HG03097 (cell line): ENCODE measurements around the gene KRTAP1-1.
"Not testable (repeated sequence)": the region's sequence is repeated elsewhere in the genome, so short reads cannot be mapped to it uniquely, and the experiment has no call there.

Experiments
- ATAC-seq: cut with Tn5 transposase; IDR thresholded peaks from one replicate; pipeline ENCODE4 v1.9.1; 2021; ENCODE audit not compliant: unreplicated experiment, low FRiP score

Gene KRTAP1-1

GRCh38 chr17:41040783-41041571 is at the start of gene KRTAP1-1:
Gene KRTAP1-1 (minus strand): TSS chr17:41041450. CDS start chr17:41041397, 53 bp downstream.
- not testable (repeated sequence) for ATAC-seq

- ATAC-seq, result not testable (repeated sequence)
Observed at GRCh38 chr17:41088760-41089352, 47.6 kb upstream of the KRTAP1-1 start.

GRCh38 chr17:41084100-41084856 is 43.0 kb upstream of the KRTAP1-1 start, which contains the start of gene KRTAP4-7:
Gene KRTAP4-7 (plus strand): TSS chr17:41084150. CDS start chr17:41084207, 57 bp downstream.
- not testable (repeated sequence) for ATAC-seq

GRCh38 chr17:41083427-41083826 is 42.2 kb upstream of the KRTAP1-1 start:
- ATAC-seq, result not testable (repeated sequence)

DNA sequence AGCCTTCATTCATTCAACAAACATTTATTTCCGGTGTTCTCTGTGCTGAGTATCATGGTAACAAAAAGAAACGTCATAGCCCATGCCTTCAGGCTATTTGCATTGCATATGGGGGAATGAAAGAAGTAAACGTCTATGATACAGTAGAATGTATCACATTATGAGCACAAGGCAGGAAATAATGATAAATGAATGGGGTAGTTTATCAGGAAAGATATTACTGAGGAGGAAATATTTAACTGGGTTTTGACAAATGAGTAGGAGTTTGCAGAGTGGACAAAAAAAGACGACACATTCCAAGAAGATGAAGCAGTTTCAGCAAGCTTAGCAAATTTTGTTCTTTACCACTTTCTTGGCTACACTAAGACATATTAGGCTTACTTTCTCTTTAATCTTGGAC is 41.4 kb upstream of the KRTAP1-1 start:
- ATAC-seq, result no peak

DNA sequence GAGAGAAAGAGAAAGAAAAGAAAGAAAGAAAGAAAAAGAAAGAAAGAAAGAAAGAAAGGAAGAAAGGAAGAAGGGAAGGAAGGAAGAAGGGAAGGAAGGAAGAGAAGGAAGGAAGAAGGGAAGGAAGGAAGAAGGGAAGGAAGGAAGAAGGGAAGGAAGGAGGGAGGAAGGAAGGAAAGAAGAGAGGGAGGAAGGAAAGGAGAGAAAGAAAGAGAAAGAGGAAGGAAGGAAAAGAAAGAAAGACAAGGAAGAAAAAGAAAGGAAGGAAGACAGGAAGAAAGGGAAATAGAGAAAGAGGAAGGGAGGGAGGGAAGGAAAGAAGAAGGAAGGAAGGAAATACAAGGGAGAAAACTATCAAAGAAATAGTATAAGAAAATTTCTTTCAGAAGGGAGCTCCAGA is 35.5 kb upstream of the KRTAP1-1 start:
- ATAC-seq, result no peak

DNA sequence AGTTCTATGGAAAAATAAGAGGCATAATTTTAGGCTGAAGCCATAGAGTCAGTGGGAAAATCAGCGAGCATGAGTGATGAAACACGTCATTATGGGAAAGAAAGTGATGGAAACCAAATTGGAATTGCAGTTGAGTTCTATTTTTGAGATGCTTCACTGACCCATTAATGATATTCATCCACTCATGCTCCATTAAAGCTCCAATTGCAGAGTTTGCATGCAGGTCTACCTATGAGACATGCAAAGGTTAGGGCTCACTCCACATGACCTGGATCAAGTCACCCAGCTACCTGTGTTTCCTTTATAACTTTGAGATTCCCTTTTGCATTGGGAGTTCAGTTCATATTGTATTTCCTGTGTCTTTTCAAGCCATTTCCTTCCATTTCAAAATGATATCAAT is 32.4 kb upstream of the KRTAP1-1 start:
- no peak for ATAC-seq

GRCh38 chr17:41071606-41072360 is 30.5 kb upstream of the KRTAP1-1 start:
- no peak for ATAC-seq

DNA sequence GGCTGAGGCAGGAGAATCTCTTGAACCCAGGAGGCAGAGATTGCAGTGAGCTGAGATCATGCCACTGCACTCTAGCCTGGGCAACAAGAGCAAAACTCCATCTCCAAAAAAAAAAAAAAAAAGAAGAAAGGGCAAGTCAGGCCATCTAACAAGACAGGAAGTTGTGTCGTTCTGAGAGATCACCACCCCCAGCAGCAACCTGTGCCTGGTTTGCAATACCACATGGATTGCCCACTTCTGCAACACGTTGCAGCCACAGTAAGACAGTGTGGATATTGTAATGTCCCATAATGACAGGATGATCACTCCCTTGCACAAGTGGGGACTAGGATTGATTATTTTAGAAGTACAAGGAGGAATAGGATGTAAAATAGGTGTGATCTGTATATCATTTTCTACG is 27.8 kb upstream of the KRTAP1-1 start:
- ATAC-seq, result no peak

GRCh38 chr17:41067281-41067680 is 26.0 kb upstream of the KRTAP1-1 start:
- no peak for ATAC-seq

DNA sequence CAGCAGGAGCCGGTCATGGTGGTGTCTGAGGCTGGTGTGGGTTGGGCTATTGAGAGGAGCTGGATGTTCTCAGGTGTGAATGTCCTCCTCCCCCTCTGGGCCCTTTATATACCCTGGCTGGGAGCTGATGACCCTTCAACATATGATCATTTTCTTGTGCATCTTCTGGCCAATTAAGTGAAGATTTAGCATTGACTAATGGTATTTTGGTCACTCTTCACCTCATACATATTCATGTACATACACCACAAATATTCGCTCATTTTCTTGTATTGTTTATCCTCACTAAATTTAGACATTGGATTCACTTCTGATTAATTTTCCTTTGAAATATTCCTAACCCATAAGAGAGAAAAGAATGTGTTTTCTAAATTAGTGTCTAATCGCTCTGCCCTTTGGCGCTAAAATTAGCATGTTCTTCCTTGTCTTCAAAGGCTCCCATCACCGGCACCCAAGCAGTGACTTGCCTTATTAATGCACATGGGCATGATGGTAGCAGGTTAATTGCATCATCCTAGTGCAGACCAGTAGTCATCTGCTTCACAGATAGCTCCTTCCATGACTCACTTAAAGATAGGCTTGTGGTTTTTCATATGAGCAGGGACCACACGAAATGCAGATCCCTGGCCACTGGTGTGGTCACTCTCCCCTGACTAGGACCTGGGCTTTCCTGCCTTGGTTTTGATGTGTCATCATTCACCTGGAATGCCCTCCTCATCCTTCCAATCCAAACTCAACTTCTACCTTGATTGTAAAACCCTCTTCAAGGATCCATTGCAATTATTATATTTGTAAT is 24.8 kb upstream of the KRTAP1-1 start, which contains the start of gene KRTAP2-4:
Gene KRTAP2-4, minus strand, starts transcription at position 51 of the 796 bp plus-strand sequence. Its CDS starts 34 bp downstream, at position 17.
- ATAC-seq, result no peak

- ATAC-seq, result not testable (repeated sequence)
Observed at GRCh38 chr17:41065016-41065689, 23.9 kb upstream of the KRTAP1-1 start.

GRCh38 chr17:41064301-41064700 is 23.1 kb upstream of the KRTAP1-1 start:
- no peak for ATAC-seq

GRCh38 chr17:41063449-41063848 is 22.2 kb upstream of the KRTAP1-1 start:
- no peak for ATAC-seq

- no peak for ATAC-seq
Observed at GRCh38 chr17:41061964-41062363, 20.7 kb upstream of the KRTAP1-1 start.

- ATAC-seq, result no peak
Observed at GRCh38 chr17:41060052-41060604, 18.9 kb upstream of the KRTAP1-1 start, which contains the start of gene KRTAP2-3. Gene KRTAP2-3 (minus strand): TSS chr17:41060114. CDS start chr17:41060050, 64 bp downstream.

- ATAC-seq, result not testable (repeated sequence)
Observed at GRCh38 chr17:41059276-41060051, 18.2 kb upstream of the KRTAP1-1 start.

DNA sequence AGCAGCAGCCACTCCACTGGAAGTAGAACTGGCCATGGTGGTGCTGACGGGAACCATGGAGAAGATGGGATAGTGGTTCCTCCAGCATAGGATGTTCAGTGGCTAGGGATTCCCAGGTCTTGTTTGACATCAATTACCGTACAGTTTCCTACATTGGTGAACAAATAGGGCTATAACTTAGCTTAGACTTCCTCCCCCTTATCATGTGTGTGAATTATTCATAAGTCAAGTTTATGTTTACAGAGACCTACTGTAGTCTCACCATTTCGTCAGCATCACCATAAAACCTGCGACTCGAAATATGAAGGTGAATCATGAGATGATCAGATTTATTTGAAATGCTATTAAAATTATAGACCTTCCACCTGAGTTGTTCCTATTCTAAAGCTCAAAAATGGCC is 17.5 kb upstream of the KRTAP1-1 start:
- no peak for ATAC-seq
